Measurements from ENCODE around the gene FABP7.

- no peak for TF ChIP-seq CTCF (conservative IDR thresholded peaks at IDR 0.05 in 1 of 2, IDR thresholded peaks at IDR 0.05 in 1 of 2; ENCODE audit: low read depth in 1 of 2, low read length in 2 of 2)
- TF ChIP-seq EZH2 (IDR thresholded peaks at IDR 0.05; ENCODE audit: low read length, missing control alignments): no peak
Measured at GRCh38 chr6:122740091-122740490, 39.4 kb upstream of the FABP7 start.

All from fibroblast of lung (primary cell).